Lung (tissue), 12 donors: ENCODE results near the gene CDC6. TPM values are rescaled to one million over a fixed set of nuclear protein-coding genes. Genes with fewer than 3 reads are reported as not detected.
"Not testable (repeated sequence)": the region's sequence is repeated elsewhere in the genome, so short reads cannot be mapped to it uniquely, and the experiment has no call there.

Source experiments
- ATAC-seq: fragments of 200-7000 bp; cut with Tn5 transposase; one replicate; pipeline ENCODE4 v1.9.1; 2020; ENCODE audit warnings: moderate number of reproducible peaks; ENCODE audit not compliant: insufficient read depth, low FRiP score
- DNase-seq, 3 donors: peaks; one replicate each; pipeline ENCODE4 v3.0.0-alpha.2; 2013 to 2017
- H3K27ac ChIP-seq, 2 donors: one replicate each; pipeline ENCODE4 v1.5.1; 2013; ENCODE audit warnings: mild to moderate bottlenecking in 2 of 2, moderate library complexity in 2 of 2, control low read depth in 1 of 2, inconsistent platforms in 1 of 2, low read depth in 1 of 2, low read length in 1 of 2
- H3K27me3 ChIP-seq, 3 donors: one replicate each; pipeline ENCODE4 v1.5.1; 2013; ENCODE audit warnings: low read length in 2 of 3; ENCODE audit not compliant: control insufficient read depth in 3 of 3, insufficient read depth in 3 of 3
- H3K36me3 ChIP-seq, 4 donors: one replicate each; pipeline ENCODE4 v1.5.1; 2013; ENCODE audit warnings: low read length in 4 of 4, mild to moderate bottlenecking in 1 of 4, moderate library complexity in 1 of 4; ENCODE audit not compliant: control insufficient read depth in 4 of 4, insufficient read depth in 4 of 4
- H3K4me1 ChIP-seq, 5 donors: one replicate each; pipeline ENCODE4 v1.5.1; 2013; ENCODE audit warnings: low read length in 5 of 5, mild to moderate bottlenecking in 2 of 5, moderate library complexity in 1 of 5; ENCODE audit not compliant: control insufficient read depth in 5 of 5, insufficient read depth in 5 of 5
- H3K4me3 ChIP-seq: one replicate; pipeline ENCODE4 v1.5.1; 2013; ENCODE audit warnings: mild to moderate bottlenecking, control low read depth, moderate library complexity
- H3K9ac ChIP-seq, 2 donors: one replicate each; pipeline ENCODE4 v1.5.1; 2013; ENCODE audit warnings: low read length in 2 of 2, control low read depth in 1 of 2; ENCODE audit not compliant: insufficient read depth in 1 of 2
- H3K9me3 ChIP-seq, 4 donors: one replicate each; pipeline ENCODE4 v1.5.1; 2013; ENCODE audit warnings: low read length in 3 of 4, mild to moderate bottlenecking in 1 of 4, moderate library complexity in 1 of 4; ENCODE audit not compliant: control insufficient read depth in 4 of 4, insufficient read depth in 3 of 4
- WGBS, 2 donors: extraction: QIAGEN DNeasy Blood & Tissue Kit; methylation state at CpG; one replicate each; pipeline ENCODE4 v1.1.7; 2013; 5-methylcytosine and 5-hydroxymethylcytosine counted together
- polyA plus RNA-seq, 2 donors: library from polyadenylated mRNA; stranded (reverse); fragments of 200-250 nt; gene quantifications; one replicate each; pipeline ENCODE4 v1.2.1, GENCODE V29; 2013
- total RNA-seq, 2 donors: library from RNA; depleted of rRNA in 1 of 2; stranded (reverse); fragments of >200 nt in 1 of 2; gene quantifications; one replicate each; pipeline ENCODE4 v1.2.1, GENCODE V29; 2014 to 2021
- TF ChIP-seq, protein P1 (sequence below): IDR thresholded peaks from 2 replicates; pipeline ENCODE4 v1.5.1; 2012; ENCODE audit warnings: mild to moderate bottlenecking; ENCODE audit errors: control extremely low read depth, extremely low read depth
- donor health status: control.
- donor health status: control.
- donor health status: Bipolar disorder and iron deficiency.
- donor health status: healthy.
- donor health status: DM: yes; HTN: yes; CAD: no.

CDC6 gene
- total and polyA plus RNA-seq, 4 donors, result 3.3 to 6.0 (median 5.6) TPM

GRCh38 chr17:40301315-40301714 is 13.6 kb downstream of the CDC6 start:
- Histone ChIP-seq H3K36me3 (peaks cover 0 to 4% (median under 1%) of the 10 kb centered on the region in 4 donors), H3K9me3 (no peaks in the 10 kb centered on the region), H3K4me1 (peaks cover 3 to 34% (median 9%) of the 10 kb centered on the region in 5 donors), H3K27ac (no peak overlapping the region), H3K4me3 (no peak overlapping the region), H3K9ac (no peak overlapping the region), H3K27me3 (no peaks in the 10 kb centered on the region)
- ATAC-seq (no peak), DNase-seq (no peak)
- 66 to 74% methylated on average over 4 of the region's 4 CpGs for WGBS, 2 donors
- TF ChIP-seq, protein P1, sequence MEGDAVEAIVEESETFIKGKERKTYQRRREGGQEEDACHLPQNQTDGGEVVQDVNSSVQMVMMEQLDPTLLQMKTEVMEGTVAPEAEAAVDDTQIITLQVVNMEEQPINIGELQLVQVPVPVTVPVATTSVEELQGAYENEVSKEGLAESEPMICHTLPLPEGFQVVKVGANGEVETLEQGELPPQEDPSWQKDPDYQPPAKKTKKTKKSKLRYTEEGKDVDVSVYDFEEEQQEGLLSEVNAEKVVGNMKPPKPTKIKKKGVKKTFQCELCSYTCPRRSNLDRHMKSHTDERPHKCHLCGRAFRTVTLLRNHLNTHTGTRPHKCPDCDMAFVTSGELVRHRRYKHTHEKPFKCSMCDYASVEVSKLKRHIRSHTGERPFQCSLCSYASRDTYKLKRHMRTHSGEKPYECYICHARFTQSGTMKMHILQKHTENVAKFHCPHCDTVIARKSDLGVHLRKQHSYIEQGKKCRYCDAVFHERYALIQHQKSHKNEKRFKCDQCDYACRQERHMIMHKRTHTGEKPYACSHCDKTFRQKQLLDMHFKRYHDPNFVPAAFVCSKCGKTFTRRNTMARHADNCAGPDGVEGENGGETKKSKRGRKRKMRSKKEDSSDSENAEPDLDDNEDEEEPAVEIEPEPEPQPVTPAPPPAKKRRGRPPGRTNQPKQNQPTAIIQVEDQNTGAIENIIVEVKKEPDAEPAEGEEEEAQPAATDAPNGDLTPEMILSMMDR, result no peak

- no peaks in the 10 kb centered on the region for H3K9me3 ChIP-seq
- H3K9ac ChIP-seq, result no peak overlapping the region
- H3K27me3 ChIP-seq, result no peaks in the 10 kb centered on the region
- DNase-seq (peak; percentile 75 to 90 (median 89)), ATAC-seq (no peak)
- H3K27ac ChIP-seq, result peak overlapping the region in 1 of 2 donors; percentile 28
- 44 to 53% methylated on average over 4 of the region's 4 CpGs for WGBS, 2 donors
- H3K36me3 ChIP-seq, result peaks cover 0 to 4% (median 0%) of the 10 kb centered on the region in 4 donors
- TF ChIP-seq, protein P1, result peak; percentile 92
- H3K4me3 ChIP-seq, result no peak overlapping the region
- H3K4me1 ChIP-seq, result peaks cover 5 to 52% (median 27%) of the 10 kb centered on the region in 5 donors
These were observed 15.5 kb downstream of the CDC6 start for GRCh38 chr17:40303009-40303657.

GRCh38 chr17:40303708-40304551 is 16.3 kb downstream of the CDC6 start:
- H3K27me3 ChIP-seq, result no peaks in the 10 kb centered on the region
- no peak overlapping the region for H3K4me3 ChIP-seq
- peaks cover 0 to 4% (median 0%) of the 10 kb centered on the region in 4 donors for H3K36me3 ChIP-seq
- TF ChIP-seq, protein P1, result no peak
- peaks cover 10 to 60% (median 34%) of the 10 kb centered on the region in 5 donors for H3K4me1 ChIP-seq
- no peaks in the 10 kb centered on the region for H3K9me3 ChIP-seq
- WGBS, 2 donors, result 48 to 63% methylated on average over 5 of the region's 5 CpGs
- peak; percentile 79 to 89 (median 86) for DNase-seq
- H3K27ac ChIP-seq, result peak overlapping the region in 1 of 2 donors; percentile 34
- no peak overlapping the region for H3K9ac ChIP-seq
- ATAC-seq, result no peak

DNA sequence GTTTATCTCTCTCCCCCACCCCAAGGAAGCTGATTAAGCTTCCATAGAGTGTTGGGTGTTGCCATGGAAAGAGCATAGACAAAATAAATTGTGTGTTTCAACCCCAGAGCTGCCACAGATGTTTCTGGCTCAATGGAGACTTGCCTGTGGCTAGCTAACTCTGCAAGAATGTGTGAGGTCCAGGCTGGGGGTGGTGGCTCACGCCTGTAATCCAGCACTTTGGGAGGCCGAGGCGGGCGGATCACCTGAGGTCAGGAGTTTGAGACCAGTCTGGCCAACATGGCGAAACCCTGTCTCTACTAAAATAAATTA is 16.8 kb downstream of the CDC6 start:
- WGBS, 2 donors, result 81 to 88% methylated on average over 5 of the region's 5 CpGs
- not testable (repeated sequence) for H3K9me3 ChIP-seq, H3K27me3 ChIP-seq, H3K36me3 ChIP-seq, H3K27ac ChIP-seq, H3K4me3 ChIP-seq, ATAC-seq, H3K9ac ChIP-seq
- peaks cover 13 to 66% (median 35%) of the 10 kb centered on the region in 5 donors for H3K4me1 ChIP-seq
- DNase-seq, result peak in 2 of 3 donors; percentile 51 to 63

DNA sequence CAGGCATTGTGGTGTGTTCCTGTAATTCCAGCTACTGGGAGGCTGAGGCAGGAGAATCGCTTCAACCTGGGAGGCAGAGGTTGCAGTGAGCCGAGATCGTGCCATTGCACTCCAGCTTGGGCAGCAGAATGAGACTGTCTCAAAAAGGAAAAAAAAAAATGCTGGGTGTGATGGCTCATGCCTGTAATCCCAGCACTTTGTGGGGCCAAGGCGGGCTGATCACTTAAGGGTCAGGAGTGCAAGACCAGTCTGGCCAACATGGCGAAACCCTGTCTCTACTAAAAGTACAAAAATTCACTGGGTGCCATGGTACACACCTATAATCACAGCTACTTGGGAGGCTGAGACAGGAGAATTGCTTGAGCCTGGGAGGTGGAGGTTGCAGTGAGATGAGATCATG is 17.2 kb downstream of the CDC6 start:
- not testable (repeated sequence) for H3K4me3 ChIP-seq, H3K9ac ChIP-seq, DNase-seq, H3K9me3 ChIP-seq, H3K27me3 ChIP-seq, H3K27ac ChIP-seq, H3K36me3 ChIP-seq, ATAC-seq
- peaks cover 11 to 70% (median 35%) of the 10 kb centered on the region in 5 donors for H3K4me1 ChIP-seq
- 84 to 88% methylated on average over 5 of the region's 5 CpGs for WGBS, 2 donors
